Measurements from ENCODE around the gene PAWR. TPM values are rescaled to one million over a fixed set of nuclear protein-coding genes. Genes with fewer than 3 reads are reported as not detected.
"Not testable (repeated sequence)": the region's sequence is repeated elsewhere in the genome, so short reads cannot be mapped to it uniquely, and the experiment has no call there.

The PAWR gene
- total and polyA plus RNA-seq, 7 experiments from 2014 or later: 0.06 to 3.6 (median 2.8) TPM

DNA sequence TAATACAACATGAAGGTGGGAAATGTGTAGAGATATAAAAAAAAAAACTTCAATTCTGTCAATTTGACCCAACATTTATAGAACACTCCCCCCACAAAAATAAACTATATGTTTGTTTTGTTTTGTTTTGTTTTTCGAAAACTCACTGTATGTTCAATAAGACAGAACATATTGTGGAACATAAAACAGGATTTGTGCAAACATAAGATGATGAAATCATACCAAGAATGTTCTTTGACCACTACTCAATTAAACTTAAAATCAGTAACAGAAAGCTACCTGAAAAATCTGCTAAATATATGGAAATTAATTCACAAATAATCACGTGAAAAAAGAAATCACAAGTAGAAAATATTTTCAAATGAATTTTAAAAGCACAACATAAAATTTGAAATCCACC lies 61.2 kb downstream of the PAWR start:
- H3K4me3 ChIP-seq (ENCODE audit: low read length): no peak overlapping the region
- DNase-seq: no peak
- ChIA-PET CTCF (no interaction called here), POLR2A (no interaction called here)
- H3K4me1 ChIP-seq (ENCODE audit: control insufficient read depth in 2 of 2, insufficient read depth in 2 of 2, low read length in 2 of 2): no peaks in the 10 kb centered on the region
- Mint-ChIP-seq H3K4me3 (no peak overlapping the region), H3K9me3 (peaks cover 0 to 10% (median 2%) of the 10 kb centered on the region in 11 donors), H3K27ac (no peak overlapping the region), H3K36me3 (no peaks in the 10 kb centered on the region), H3K27me3 (no peaks in the 10 kb centered on the region), H3K4me1 (no peaks in the 10 kb centered on the region)
- no peaks in the 10 kb centered on the region for H3K27me3 ChIP-seq (ENCODE audit: control insufficient read depth in 2 of 2, insufficient read depth in 2 of 2, low read length in 2 of 2)
- no peak overlapping the region for H3K27ac ChIP-seq (ENCODE audit: low read depth, low read length)
- intact Hi-C loops (cut with micrococcal nuclease): no loop called here
- no peak for ATAC-seq
- no peaks in the 10 kb centered on the region for H3K9me3 ChIP-seq (ENCODE audit: control insufficient read depth in 2 of 3, low read length in 3 of 3)
- H3K36me3 ChIP-seq (ENCODE audit: control insufficient read depth in 2 of 3, insufficient read depth in 3 of 3, low read length in 3 of 3): no peaks in the 10 kb centered on the region

GRCh38 chr12:79626735-79627134 lies 64.0 kb downstream of the PAWR start:
- H3K9me3 ChIP-seq (ENCODE audit: control insufficient read depth in 2 of 3, low read length in 3 of 3); intact Hi-C loops (cut with micrococcal nuclease); ATAC-seq; H3K4me3 ChIP-seq (ENCODE audit: low read length); H3K4me3 Mint-ChIP-seq; H3K27ac ChIP-seq (ENCODE audit: low read depth, low read length); POLR2A ChIA-PET; H3K36me3 ChIP-seq (ENCODE audit: control insufficient read depth in 2 of 3, insufficient read depth in 3 of 3, low read length in 3 of 3); CTCF ChIA-PET; H3K36me3 Mint-ChIP-seq; DNase-seq; H3K4me1 Mint-ChIP-seq; H3K27ac Mint-ChIP-seq; H3K4me1 ChIP-seq (ENCODE audit: control insufficient read depth in 2 of 2, insufficient read depth in 2 of 2, low read length in 2 of 2); H3K27me3 ChIP-seq (ENCODE audit: control insufficient read depth in 2 of 2, insufficient read depth in 2 of 2, low read length in 2 of 2); H3K9me3 Mint-ChIP-seq; H3K27me3 Mint-ChIP-seq: not testable (repeated sequence)

- Histone ChIP-seq H3K27me3 (ENCODE audit: control insufficient read depth in 2 of 2, insufficient read depth in 2 of 2, low read length in 2 of 2) (no peaks in the 10 kb centered on the region), H3K36me3 (ENCODE audit: control insufficient read depth in 2 of 3, insufficient read depth in 3 of 3, low read length in 3 of 3) (no peaks in the 10 kb centered on the region), H3K4me3 (ENCODE audit: low read length) (no peak overlapping the region), H3K4me1 (ENCODE audit: control insufficient read depth in 2 of 2, insufficient read depth in 2 of 2, low read length in 2 of 2) (no peaks in the 10 kb centered on the region), H3K27ac (ENCODE audit: low read depth, low read length) (no peak overlapping the region), H3K9me3 (ENCODE audit: control insufficient read depth in 2 of 3, low read length in 3 of 3) (no peaks in the 10 kb centered on the region)
- H3K4me3 Mint-ChIP-seq: no peak overlapping the region
- CTCF ChIA-PET: no interaction called here
- no peaks in the 10 kb centered on the region for H3K36me3 Mint-ChIP-seq
- peaks cover 0 to 10% (median 2%) of the 10 kb centered on the region in 11 donors for H3K9me3 Mint-ChIP-seq
- no peak overlapping the region for H3K27ac Mint-ChIP-seq
- POLR2A ChIA-PET: no interaction called here
- DNase-seq: no peak
- intact Hi-C loops (cut with micrococcal nuclease): no loop called here
- H3K4me1 Mint-ChIP-seq: no peaks in the 10 kb centered on the region
- no peaks in the 10 kb centered on the region for H3K27me3 Mint-ChIP-seq
- no peak for ATAC-seq
Measured at GRCh38 chr12:79624378-79624777, 66.4 kb downstream of the PAWR start.

DNA sequence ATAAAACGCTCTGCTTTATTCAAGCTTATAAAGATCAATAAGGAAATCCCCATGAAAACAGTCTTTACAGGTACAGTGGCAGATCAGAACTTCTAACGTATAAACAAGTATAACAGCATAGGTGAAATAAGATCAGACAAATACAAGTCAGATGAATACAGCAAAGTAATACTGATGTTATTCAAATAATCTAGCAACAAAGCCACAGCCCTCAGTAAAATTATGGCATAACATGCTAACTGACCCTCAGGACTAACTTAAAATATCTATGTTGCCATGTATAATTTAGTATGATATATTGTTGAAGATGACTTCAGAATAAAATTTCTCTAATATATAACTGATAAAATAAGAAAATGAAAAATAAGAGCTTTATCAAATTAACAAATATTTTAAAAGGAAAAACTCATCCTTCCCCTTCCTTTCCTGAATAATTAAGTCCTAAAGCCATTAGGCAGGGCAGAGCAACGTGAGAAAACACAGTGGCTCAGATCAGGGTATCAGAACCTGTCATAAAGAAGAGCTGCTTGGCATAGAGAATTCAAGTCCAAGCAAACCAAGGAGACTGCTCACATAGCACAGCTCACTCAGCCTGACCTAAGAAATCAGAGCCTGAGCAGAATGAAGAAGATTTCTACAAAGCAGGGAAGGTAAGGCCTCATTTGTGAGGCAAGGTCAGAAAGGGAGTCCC lies 70.7 kb downstream of the PAWR start:
- POLR2A ChIA-PET: no interaction called here

DNA sequence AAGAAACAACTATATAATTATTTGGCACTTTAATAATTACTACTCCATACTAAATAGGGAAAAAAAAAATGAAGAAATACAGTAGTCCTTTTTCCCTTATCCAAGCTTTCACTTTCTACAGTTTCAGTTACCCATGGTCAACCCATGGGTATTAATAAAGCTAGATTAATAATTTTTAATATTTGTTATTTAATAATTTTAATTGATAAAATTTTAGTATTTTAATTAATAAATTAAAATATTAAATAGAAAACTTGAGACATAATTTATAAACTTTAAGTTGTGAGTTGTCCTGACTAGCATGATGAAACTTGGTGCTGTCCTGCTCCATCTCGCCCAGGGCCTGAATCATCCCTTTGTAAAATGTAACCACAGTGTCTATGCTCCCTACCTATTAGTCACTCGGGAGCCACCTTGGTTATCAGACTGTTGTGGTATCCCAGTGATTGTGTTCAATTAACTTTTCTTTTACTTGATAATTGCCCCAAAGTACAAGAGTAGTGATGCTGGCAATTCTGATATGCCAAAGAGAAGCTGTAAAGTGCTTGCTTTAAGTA lies 71.8 kb downstream of the PAWR start:
- H3K27me3 Mint-ChIP-seq: peaks cover 0 to 5% (median 0%) of the 10 kb centered on the region in 5 donors
- Histone ChIP-seq H3K36me3 (ENCODE audit: control insufficient read depth in 2 of 3, insufficient read depth in 3 of 3, low read length in 3 of 3) (no peaks in the 10 kb centered on the region), H3K4me1 (ENCODE audit: control insufficient read depth in 2 of 2, insufficient read depth in 2 of 2, low read length in 2 of 2) (no peaks in the 10 kb centered on the region), H3K27ac (ENCODE audit: low read depth, low read length) (no peak overlapping the region), H3K9me3 (ENCODE audit: control insufficient read depth in 2 of 3, low read length in 3 of 3) (no peaks in the 10 kb centered on the region), H3K4me3 (ENCODE audit: low read length) (no peak overlapping the region), H3K27me3 (ENCODE audit: control insufficient read depth in 2 of 2, insufficient read depth in 2 of 2, low read length in 2 of 2) (no peaks in the 10 kb centered on the region)
- no peak overlapping the region for H3K4me3 Mint-ChIP-seq
- ChIA-PET CTCF (interaction anchor here (0.6 kb wide), 1 partner anchor 11 kb away, joined by 3 read pairs; no protein-coding TSS in a partner anchor), POLR2A (no interaction called here)
- DNase-seq (no peak), ATAC-seq (no peak)
- H3K9me3 Mint-ChIP-seq: no peaks in the 10 kb centered on the region
- H3K36me3 Mint-ChIP-seq: no peaks in the 10 kb centered on the region
- intact Hi-C loops (cut with micrococcal nuclease): no loop called here
- no peak overlapping the region for H3K27ac Mint-ChIP-seq
- H3K4me1 Mint-ChIP-seq: no peaks in the 10 kb centered on the region

More for the DNA sequence above, 70.7 kb downstream of the PAWR start:
- Histone ChIP-seq H3K9me3 (ENCODE audit: control insufficient read depth in 2 of 3, low read length in 3 of 3) (no peaks in the 10 kb centered on the region), H3K27ac (ENCODE audit: low read depth, low read length) (no peak overlapping the region), H3K4me1 (ENCODE audit: control insufficient read depth in 2 of 2, insufficient read depth in 2 of 2, low read length in 2 of 2) (no peaks in the 10 kb centered on the region), H3K4me3 (ENCODE audit: low read length) (no peak overlapping the region), H3K36me3 (ENCODE audit: control insufficient read depth in 2 of 3, insufficient read depth in 3 of 3, low read length in 3 of 3) (no peaks in the 10 kb centered on the region), H3K27me3 (ENCODE audit: control insufficient read depth in 2 of 2, insufficient read depth in 2 of 2, low read length in 2 of 2) (no peaks in the 10 kb centered on the region)
- Mint-ChIP-seq H3K27me3 (no peaks in the 10 kb centered on the region), H3K9me3 (peaks cover 0 to 1% (median 0%) of the 10 kb centered on the region in 11 donors), H3K27ac (no peak overlapping the region), H3K4me3 (no peak overlapping the region), H3K4me1 (no peaks in the 10 kb centered on the region), H3K36me3 (no peaks in the 10 kb centered on the region)
- intact Hi-C loops (cut with micrococcal nuclease): no loop called here
- ATAC-seq (no peak), DNase-seq (no peak)
- CTCF ChIA-PET: no interaction called here

DNA sequence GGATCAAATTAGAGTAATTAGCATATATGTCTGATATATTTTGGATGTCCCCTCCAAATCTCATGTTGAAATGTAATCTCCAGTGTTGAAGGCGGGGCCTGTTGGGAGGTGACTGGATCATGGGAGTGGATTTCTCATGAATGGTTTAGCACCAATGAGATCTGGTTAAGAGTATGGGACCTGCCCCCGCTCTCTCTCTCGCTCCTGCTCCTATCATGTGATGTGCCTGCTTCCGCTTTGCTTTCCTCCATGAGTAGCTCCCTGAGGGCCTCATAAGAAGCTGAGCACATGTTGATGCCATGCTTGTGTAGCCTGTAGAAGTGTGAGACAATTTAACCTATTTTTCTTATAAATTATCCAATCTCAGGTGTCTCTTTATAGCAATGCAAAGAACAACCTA lies 73.1 kb downstream of the PAWR start:
- CTCF ChIA-PET: interaction anchor here (0.5 kb wide), 1 partner anchor 10 kb away, joined by 3 read pairs; no protein-coding TSS in a partner anchor
- DNase-seq: no peak
- Histone ChIP-seq H3K4me3 (ENCODE audit: low read length) (no peak overlapping the region), H3K27me3 (ENCODE audit: control insufficient read depth in 2 of 2, insufficient read depth in 2 of 2, low read length in 2 of 2) (no peaks in the 10 kb centered on the region), H3K9me3 (ENCODE audit: control insufficient read depth in 2 of 3, low read length in 3 of 3) (no peaks in the 10 kb centered on the region), H3K4me1 (ENCODE audit: control insufficient read depth in 2 of 2, insufficient read depth in 2 of 2, low read length in 2 of 2) (no peaks in the 10 kb centered on the region), H3K27ac (ENCODE audit: low read depth, low read length) (no peak overlapping the region), H3K36me3 (ENCODE audit: control insufficient read depth in 2 of 3, insufficient read depth in 3 of 3, low read length in 3 of 3) (no peaks in the 10 kb centered on the region)
- no peaks in the 10 kb centered on the region for H3K4me1 Mint-ChIP-seq
- H3K27ac Mint-ChIP-seq: no peak overlapping the region
- peaks cover 0 to 5% (median 0%) of the 10 kb centered on the region in 5 donors for H3K27me3 Mint-ChIP-seq
- no peak for ATAC-seq
- intact Hi-C loops (cut with micrococcal nuclease): no loop called here
- POLR2A ChIA-PET: no interaction called here
- no peak overlapping the region for H3K4me3 Mint-ChIP-seq
- H3K36me3 Mint-ChIP-seq: no peaks in the 10 kb centered on the region
- H3K9me3 Mint-ChIP-seq: no peaks in the 10 kb centered on the region

Data from naive thymus-derived CD4-positive, alpha-beta T cell (primary cell).